C4-2B (cell line): Measurements from ENCODE around the gene UCHL3.

ENCODE experiments used
- CTCF ChIP-seq: fragments of 450-650 bp; conservative IDR thresholded peaks from 2 replicates; pipeline ENCODE4 v1.5.1; 2017; ENCODE audit warnings: mild to moderate bottlenecking
- ZFX ChIP-seq: fragments of 450-650 bp; IDR thresholded peaks from 2 replicates; pipeline ENCODE4 v1.6.1; 2017

GRCh38 chr13:75556961-75557360 lies 7.4 kb downstream of the UCHL3 start:
- TF ChIP-seq CTCF (no peak), ZFX (no peak)
